ENCODE measurements around the gene NUDCD3.
A peak's percentile ranks its signal among the peaks of the same experiment; 100 is the strongest.

Gene NUDCD3

DNA sequence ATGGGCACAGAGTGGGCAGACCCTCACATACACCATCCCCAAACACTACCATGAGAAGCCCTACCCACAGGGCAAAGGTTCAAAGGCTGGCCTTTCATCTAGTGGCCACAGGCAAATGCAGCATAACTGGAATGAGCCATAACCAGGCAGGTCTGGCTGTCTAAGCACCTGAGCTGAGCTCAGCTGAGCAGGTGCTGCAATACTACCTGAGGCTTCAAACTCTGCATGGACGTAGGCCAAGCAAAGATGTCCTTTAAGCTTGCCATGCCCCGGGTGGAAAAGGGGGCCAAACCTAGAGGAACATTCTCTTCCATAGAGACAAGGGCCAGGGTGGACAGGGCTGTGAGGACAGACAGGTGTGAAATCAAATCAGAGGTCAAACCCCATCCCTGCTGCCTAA, 99.8 kb downstream of the NUDCD3 start:
- DNase-seq (ENCODE audit: low read depth): no peak
- H3K4me3 ChIP-seq (ENCODE audit: low read depth, low read length): no peak overlapping the region

DNA sequence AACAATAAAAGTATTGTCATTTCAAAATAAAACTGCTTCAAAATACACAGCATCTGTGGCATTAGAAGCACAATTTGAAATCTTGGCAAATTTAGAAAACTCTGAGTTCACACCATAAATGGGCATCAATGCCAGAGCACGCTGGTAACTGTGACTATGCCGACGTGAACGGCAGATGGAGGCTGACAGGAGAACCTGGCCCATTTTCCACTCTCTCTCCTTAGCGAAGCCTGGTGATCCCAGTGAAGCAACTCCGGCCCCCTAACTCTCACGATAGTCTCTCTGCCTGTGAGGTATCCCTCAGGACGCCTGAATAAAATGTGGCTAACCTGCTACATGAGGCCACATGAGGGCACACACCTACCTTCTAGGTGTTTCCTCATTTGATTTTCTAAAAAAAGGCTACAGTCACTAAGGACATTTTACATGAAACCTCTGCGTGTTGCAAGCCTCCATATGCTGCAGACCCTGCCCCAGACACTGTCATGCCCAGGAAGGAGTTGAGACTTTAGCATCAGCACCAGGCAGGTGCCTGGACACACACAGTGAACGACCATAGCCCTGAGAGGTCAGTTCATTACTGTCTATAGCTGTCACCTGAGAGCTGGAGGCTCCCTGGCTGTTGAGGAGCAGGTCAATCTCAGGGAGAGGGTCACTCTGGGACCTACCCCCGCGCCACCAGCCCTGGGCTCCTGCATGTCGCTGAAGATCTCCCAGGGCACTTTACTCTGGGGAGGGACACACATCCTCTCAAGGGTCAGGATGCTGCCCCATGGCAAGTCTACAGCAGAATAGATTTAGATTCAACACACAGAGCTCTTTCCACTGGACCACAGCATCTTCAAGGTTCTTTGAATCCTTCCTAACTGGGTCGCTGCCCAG, 102.1 kb downstream of the NUDCD3 start:
- no peak for DNase-seq (ENCODE audit: low read depth)
- H3K4me3 ChIP-seq (ENCODE audit: low read depth, low read length): no peak overlapping the region

DNA sequence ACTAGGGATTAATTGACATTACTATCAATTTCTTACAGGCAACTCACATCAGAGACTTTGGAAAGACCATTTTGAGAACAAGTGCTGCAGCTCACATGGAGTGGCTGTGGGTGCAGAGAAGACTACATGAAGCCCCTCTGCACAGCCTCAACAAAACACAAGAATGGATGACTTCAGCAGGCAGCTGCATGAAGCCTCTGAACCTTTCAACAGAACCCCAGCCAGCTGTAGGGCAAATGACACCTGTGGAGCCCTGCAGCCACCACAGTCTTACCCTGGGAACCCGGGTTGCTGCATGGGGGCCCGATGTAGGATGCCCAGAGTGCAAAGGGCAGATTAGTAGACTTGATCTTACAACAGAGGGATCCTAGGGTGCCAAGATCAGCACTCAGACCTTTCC, 103.1 kb downstream of the NUDCD3 start:
- DNase-seq (ENCODE audit: low read depth): no peak
- H3K4me3 ChIP-seq (ENCODE audit: low read depth, low read length): no peak overlapping the region

DNA sequence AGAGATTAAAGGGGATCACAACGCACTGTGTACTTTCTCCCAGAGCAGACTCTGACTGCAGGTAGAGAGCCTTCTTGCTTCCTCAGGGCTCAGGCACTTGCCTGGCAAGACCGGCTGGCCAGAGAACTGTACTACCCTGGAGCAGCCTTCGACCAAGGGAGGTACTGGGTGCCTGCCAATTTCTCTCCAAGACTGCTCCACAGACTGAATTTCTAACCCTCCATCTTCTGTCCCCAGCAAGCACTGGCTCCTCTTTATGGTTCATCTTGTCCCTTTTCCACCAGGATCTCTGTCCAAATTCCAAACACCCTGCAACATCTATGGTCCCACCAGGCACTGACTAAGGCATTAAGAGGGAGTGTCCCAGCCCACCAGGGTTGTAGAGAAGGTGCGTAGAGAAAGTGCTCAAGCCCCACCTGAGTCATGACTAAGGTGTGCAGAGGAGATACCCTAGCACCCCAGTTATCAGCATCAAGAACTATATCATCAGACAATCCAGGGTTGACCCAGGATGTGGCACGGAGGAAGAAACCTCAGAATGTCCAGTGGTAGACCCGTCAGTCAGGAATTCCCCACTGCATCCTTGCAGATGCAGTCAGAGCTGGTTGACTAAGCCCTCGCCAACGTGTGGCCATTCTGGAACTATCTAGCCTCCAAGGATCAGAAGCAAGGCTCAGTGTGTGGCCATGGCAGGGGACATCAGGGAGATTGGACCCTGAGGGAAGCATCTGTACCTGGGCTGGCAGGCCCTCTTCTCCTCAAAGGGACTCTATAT, 104.1 kb downstream of the NUDCD3 start:
- no peak overlapping the region for H3K4me3 ChIP-seq (ENCODE audit: low read depth, low read length)
- no peak for DNase-seq (ENCODE audit: low read depth)

DNA sequence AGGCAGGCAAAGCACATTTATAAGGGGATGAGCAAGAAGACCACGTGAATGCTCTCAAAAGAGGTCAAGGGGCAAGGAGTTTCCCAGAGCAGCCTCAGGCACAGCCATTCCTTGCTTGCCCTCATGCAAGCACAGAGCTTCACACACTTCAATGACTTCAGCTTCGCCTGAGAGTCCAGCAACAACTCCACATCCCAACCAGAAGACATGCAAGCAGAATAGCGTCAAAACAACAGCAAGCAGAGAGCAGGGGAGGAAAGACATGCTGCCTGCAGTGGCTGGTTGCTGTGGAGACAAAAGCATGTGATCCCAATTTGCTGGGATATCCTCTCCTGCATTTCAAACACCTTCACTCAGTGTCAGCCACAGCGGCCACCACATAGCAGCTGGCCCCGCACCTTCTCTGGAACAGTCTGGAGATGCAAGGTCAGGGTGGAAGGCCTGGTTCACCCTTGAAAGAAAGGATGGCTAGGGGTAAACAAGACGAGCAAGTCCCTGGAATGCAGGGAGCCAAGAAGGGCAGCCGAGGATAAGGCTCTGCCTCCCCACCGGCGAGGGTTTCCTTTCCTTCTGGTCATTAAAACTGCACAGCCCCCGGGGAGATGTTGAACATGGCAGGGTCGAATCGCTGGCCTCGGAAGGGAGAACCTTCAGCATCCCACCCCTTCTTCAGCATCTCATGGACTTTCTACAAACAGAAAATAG, 104.9 kb downstream of the NUDCD3 start:
- no peak for DNase-seq (ENCODE audit: low read depth)
- no peak overlapping the region for H3K4me3 ChIP-seq (ENCODE audit: low read depth, low read length)

DNA sequence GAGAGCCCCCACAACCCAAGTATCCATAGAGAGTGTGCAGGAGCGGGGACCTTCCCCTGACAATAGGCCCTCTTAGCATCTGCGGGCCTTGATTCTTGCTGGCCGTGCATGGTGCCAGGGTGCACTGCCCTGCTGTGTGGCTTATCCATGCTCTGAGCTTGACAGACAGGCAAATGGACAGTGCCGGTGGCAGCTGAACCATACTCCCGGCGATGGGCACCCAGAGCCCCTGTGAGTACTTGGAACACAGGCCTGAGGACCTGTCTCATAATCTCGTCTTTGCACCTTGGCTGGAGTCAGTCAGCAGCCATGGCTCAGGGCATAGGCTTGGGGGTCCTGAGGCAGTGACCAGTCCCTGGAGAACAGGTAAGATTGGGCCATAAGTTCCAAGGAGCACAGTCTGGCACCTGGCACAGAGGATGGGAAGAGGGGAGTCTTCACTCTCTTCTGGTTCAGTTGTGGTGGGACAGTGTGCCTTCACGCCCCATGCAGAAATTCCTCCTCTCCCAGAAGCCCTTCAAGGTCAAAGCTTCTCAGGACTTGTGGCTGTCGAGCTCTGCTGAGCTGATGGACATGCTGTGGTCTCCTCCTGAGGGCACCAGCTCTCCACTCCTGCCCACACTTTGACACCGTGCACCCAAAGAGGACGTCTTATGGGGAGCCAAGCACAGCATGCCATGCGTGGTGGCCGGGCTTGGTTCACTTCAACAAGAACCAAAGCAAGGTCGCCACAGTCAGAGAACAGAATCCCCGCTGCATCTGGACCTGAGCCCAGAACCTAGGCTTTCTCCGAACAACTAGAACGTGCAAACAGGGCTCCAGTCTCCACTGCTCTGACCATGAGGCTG, 105.6 kb downstream of the NUDCD3 start:
- H3K4me3 ChIP-seq (ENCODE audit: low read depth, low read length): no peak overlapping the region
- DNase-seq (ENCODE audit: low read depth): no peak

DNA sequence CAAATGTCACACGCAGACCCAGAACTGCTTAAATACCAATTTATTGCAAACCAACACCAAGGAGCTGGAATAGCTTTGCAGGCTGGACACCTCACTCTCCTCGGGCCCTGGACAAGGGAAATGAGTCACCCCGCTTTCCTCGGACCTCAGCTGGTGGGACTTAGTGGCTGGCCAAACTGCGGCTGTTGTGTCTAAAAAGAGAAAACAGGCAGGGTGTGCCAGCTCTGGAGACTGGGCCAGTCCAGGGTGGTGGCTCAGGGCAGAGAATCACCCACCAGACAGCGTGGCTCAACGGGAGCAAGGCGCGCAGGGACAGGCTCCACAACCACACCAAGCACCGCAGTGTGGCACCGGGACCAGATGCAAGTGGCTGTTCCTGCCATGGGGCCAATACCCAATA, 106.9 kb downstream of the NUDCD3 start:
- H3K4me3 ChIP-seq (ENCODE audit: low read depth, low read length): no peak overlapping the region
- no peak for DNase-seq (ENCODE audit: low read depth)

DNA sequence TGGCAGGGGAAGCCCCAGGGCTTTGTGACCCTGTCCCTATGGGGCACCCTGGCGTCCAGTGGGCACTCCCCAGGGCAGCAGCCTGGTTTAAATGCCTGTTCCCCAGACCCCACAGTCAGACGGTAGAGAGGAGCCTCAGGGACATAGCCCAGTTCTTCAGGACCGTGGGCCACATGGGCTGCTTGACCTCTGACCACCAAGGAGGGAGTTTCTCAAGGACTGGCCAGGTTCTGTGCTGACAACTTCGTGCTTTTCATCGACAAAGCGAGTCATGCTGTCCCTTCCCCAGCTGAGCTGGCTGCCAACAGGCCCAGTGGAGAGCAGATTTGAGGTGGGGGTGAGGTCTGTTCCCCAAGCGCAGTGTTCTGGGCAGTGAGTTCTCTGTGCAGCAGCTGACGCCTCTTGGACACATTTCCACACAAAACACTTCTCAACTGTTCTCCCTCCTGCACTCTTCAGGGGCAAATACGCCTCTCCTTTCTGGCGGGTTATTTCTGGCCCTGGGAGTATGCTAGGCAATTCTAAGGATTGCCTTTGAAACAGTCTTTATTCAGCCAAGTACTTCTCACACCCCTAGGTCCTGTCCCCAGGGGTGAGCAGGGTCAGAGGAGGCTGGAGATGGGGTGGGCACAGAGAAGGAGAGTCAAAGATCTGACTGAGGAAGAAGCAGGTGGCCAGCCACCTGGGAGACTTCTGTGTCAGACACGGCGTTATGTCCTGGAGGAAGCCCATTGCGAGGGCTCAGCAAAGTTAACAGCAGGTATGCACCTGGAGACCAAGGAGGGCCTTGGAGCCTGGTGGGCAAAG, 107.8 kb downstream of the NUDCD3 start:
- DNase-seq (ENCODE audit: low read depth): no peak

DNA sequence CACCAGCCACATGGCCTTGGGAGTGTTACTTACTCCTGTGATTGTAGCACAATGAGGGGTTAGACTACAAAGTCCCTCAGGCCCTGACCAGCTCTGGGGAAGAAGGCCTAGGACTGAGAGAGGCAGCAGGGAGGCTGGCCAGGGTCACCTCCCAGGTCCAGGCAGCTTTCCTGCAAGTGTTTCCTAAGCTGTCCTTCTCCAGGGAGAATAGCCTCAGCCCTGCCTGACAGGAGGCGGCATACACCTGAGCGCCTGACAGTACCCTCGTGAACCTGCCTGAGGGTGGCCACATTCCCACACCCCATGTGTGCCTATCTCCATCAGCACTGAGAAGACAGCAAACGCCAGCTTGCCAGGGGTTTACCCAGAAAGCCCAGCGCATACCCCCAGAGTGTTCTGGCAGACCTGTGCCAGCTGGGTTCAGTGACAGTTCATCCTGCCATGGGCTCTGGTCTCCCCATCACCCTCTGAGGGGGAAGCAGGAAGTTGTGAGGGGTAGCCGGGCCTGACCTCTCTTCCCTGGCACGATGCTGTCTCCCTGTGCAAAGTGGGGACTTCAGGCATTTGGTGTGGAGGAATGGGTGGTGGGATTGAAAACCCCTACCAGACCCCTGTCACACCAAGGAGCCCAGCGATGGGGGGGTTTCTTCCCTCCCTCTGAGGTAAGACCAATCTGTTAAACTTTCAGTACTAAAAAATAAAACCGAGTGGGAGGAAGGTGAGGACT, 108.8 kb downstream of the NUDCD3 start:
- DNase-seq (ENCODE audit: low read depth): no peak
- H3K4me3 ChIP-seq (ENCODE audit: low read depth, low read length): no peak overlapping the region

More for the DNA sequence above, 107.8 kb downstream of the NUDCD3 start:
- H3K4me3 ChIP-seq (ENCODE audit: low read depth, low read length): no peak overlapping the region

DNA sequence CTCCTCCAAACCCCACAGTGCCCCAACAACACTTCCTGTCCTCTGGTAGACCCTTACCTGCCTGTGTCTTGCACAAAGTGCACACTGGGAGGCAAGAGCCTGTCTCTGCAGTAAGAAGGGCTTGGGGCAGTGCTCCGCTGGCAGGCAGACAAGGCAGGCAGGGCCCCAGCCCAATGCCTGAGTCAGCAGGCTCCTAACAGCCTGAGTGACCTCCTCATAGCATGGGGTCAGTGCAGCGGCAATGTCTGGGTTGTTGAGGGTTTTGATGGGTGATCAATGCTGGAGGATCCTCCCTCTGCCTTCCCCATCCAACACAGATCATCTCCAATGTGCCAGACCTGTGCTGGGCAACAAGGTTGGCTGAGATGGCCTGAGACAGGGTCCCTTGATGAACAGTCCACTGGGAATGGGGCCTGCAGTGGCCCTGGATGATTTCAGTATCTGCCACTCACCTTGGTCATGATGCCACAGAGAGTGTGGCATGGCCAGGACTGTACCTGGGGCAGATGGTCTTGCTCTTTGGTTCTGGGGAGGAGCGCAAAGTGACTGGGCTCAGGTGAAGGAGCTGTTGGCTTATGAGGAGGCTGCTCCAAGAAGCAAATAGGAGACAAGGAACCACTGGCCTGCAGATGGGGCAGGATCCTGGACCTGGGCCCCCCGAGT, 109.5 kb downstream of the NUDCD3 start:
- no peak for DNase-seq (ENCODE audit: low read depth)
- H3K4me3 ChIP-seq (ENCODE audit: low read depth, low read length): no peak overlapping the region

DNA sequence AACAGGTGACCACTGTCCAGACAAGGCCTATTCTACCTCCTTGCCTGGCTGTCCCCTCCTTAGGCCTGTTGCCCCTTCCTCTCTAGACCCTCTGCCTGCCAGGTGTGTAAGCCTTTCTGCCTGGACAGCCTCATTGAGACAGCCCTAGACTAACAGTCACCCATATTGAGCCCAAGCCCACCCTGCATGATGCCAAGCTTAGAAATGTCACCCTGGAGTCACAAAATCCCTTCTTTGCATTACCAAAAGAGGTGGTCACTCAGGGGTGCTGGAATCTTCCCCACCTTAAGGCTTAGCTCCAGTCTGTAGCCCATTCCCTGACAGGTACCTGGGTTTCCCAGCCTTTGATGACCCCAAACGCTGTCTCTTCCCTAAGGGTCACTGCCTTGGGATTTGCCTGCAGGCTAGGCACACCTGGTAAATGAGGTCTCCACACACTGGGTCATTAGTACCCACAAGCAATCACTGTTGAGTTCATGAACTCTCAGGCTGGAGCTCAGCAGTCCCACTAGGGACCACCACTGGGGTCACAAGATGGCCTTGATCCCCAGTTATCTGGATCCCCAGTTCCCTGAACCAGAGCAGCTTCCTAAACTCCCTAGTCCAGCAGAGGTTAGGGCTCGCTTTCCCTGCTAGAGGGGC, 110.1 kb downstream of the NUDCD3 start:
- no peak for DNase-seq (ENCODE audit: low read depth)
- H3K4me3 ChIP-seq (ENCODE audit: low read depth, low read length): no peak overlapping the region

DNA sequence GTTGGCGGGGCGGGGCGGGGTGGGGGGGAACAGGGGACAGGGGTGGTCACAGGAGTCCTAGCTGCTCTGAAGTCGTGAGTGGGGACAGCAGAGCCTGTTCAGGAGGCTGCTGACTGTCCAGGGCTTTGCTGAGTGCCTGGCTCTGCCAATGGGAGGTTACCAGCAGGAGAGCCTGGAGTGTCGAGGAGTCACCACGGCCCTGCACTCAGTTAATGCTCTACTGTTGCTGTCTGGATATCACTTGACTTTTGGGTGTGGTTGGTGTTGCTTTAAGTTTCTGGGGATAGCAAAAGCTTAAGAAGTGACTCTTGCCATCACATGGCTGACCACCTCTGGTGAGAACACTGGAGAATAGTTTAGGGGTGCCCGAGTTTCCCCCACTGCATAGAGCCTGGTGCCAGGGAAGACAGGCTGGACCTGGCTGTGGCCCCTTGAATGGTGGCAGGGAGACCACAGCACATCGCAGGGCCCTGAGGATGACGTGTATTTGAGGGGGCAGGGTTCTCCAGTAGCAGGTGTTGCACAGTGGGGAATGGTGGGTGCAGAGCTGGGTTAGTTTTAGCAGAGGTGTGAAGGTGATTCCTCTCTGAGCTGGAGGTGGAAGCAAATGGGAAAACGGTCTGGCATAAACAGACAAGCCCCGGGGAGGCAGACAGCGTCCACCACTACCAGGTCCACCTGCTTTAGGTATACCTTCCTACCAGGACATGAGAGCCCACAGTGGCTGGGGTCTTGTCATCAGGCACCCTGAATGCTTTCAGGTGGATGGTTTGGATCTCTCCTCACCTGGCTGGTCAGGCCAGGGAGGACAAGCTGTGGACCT, 110.9 kb downstream of the NUDCD3 start:
- DNase-seq (ENCODE audit: low read depth): no peak
- H3K4me3 ChIP-seq (ENCODE audit: low read depth, low read length): no peak overlapping the region

DNA sequence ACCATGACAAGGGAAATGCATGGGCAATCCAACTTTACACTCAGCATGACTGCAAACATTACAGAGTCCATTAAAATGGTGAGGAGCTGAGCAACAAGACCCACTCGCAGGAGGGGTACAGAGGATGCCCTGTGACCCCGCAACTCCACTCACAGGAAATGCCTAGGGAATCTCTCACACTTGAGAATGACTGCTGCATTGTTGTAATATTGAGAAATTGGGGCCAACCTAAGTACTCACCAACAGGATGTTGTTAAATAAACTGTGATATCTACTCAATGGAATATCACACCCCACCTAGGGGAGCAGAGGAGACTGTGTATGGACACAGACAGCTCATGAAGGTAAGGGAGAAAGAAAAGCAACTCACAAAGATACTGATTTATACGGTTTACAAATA, 111.7 kb downstream of the NUDCD3 start:
- DNase-seq (ENCODE audit: low read depth): peak; percentile 87

DNA sequence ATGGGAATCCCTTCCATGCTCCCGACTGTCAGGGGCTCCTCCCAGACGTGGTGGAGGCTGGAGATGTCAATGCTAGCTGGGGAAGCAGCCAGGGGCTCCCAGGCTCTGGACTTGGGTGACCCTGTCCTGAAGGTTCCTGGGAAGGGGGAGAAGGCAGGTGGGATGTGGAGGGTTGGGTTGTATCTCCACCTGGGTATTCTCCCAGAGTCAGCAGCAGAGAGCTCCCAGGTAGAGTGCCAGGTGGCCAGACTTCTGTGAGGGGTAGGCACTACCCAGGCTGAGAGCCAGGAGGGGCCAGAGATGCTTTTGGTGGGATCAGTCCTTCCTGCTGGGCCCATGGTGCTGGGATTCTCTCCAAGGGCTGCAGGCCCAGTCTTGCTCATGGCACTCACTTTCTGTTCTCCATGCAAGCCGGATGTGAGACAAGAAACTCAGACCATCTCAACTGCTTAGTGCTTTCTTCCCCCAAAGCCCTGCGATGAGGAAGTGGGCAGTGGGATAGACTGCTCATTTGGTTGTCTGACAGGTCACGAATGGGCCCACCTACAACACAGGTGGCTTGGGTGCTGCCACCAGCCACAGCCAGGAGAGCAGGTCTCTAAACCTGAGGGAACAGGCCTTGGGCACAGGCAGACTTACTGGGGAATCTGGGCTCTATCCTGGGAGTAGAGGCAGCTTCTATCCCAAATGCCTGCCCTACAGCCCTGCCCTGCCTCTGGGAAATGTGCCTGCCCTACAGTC, 112.6 kb downstream of the NUDCD3 start:
- H3K4me3 ChIP-seq (ENCODE audit: low read depth, low read length): no peak overlapping the region

More for the DNA sequence above, 111.7 kb downstream of the NUDCD3 start:
- no peak overlapping the region for H3K4me3 ChIP-seq (ENCODE audit: low read depth, low read length)

DNA sequence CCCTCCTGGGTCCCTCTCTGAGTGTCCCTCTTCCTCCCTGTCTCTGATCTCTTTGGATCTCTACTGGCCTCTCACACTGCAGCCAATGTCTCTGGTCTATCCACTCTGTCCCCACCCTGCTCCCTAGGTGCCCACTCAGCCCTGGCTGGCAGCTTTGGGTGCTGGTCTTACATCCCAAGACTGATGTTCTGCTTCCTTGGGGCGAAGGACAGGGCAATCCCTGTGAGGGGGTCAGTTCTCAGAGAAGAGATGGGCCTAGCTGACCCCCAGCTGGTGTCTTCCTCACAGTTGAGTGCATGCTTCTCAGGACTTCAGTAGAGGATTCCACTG, 113.4 kb downstream of the NUDCD3 start:
- no peak overlapping the region for H3K4me3 ChIP-seq (ENCODE audit: low read depth, low read length)

More for the DNA sequence above, 112.6 kb downstream of the NUDCD3 start:
- no peak for DNase-seq (ENCODE audit: low read depth)

More for the DNA sequence above, 113.4 kb downstream of the NUDCD3 start:
- DNase-seq (ENCODE audit: low read depth): no peak
